SK-N-SH treated with all-trans-retinoic acid at 6 μM for 48 hours (cell line): ENCODE data around the gene RDH11.

Experiments used
- ATAC-seq: fragments of 200-7000 bp; cut with Tn5 transposase; 3 replicates; pipeline ENCODE4 v1.9.1; 2020; ENCODE audit warnings: mild to moderate bottlenecking, moderate library complexity
- ARNTL ChIP-seq: fragments of 450-650 bp; formaldehyde crosslinking; IDR thresholded peaks from 2 replicates; pipeline ENCODE4 v1.5.0; 2020; ENCODE audit warnings: low read depth, mild to moderate bottlenecking, moderate library complexity, borderline replicate concordance
- BACH2 ChIP-seq: fragments of 250-450 bp; sonication (Bioruptor Pico); IDR thresholded peaks from 2 replicates; pipeline ENCODE4 v1.9.0; 2021; ENCODE audit warnings: mild to moderate bottlenecking, borderline replicate concordance
- CSDC2 ChIP-seq: fragments of 250-450 bp; sonication (Bioruptor Pico); IDR thresholded peaks from 2 replicates; pipeline ENCODE4 v1.5.0; 2020; ENCODE audit warnings: mild to moderate bottlenecking, moderate library complexity
- CSRNP3 ChIP-seq: fragments of 250-450 bp; sonication (Bioruptor Pico); IDR thresholded peaks from 2 replicates; pipeline ENCODE4 v1.5.1; 2021; ENCODE audit warnings: mild to moderate bottlenecking, moderate library complexity
- ESRRG ChIP-seq: fragments of 250-450 bp; sonication (Bioruptor Pico); IDR thresholded peaks from 2 replicates; pipeline ENCODE4 v1.6.1; 2021; ENCODE audit warnings: mild to moderate bottlenecking
- ISL1 ChIP-seq: fragments of 250-450 bp; sonication (Bioruptor Pico); IDR thresholded peaks from 2 replicates; pipeline ENCODE4 v2.1.2; 2022; ENCODE audit warnings: mild to moderate bottlenecking, moderate library complexity
- OSR1 ChIP-seq: fragments of 250-450 bp; sonication (Bioruptor Pico); IDR thresholded peaks from 2 replicates; pipeline ENCODE4 v1.8.0; 2022; ENCODE audit warnings: moderate library complexity, mild to moderate bottlenecking, inconsistent platforms
- TCF4 ChIP-seq: fragments of 250-450 bp; sonication (Bioruptor Pico); IDR thresholded peaks from 2 replicates; pipeline ENCODE4 v1.8.0; 2021; ENCODE audit warnings: mild to moderate bottlenecking, moderate library complexity, borderline replicate concordance
- TOX ChIP-seq: fragments of 250-450 bp; sonication (Bioruptor Pico); IDR thresholded peaks from 2 replicates; pipeline ENCODE4 v1.8.0; 2021; ENCODE audit warnings: mild to moderate bottlenecking, moderate library complexity, borderline replicate concordance
- TSHZ2 ChIP-seq: fragments of 250-450 bp; sonication (Bioruptor Pico); IDR thresholded peaks from 2 replicates; pipeline ENCODE4 v1.5.0; 2020; ENCODE audit warnings: mild to moderate bottlenecking, moderate library complexity
- ZC3H10 ChIP-seq: fragments of 250-450 bp; sonication (Bioruptor Pico); IDR thresholded peaks from 2 replicates; pipeline ENCODE4 v1.5.1; 2021; ENCODE audit warnings: mild to moderate bottlenecking, moderate library complexity
- ZFP3 ChIP-seq: fragments of 250-450 bp; sonication (Bioruptor Pico); IDR thresholded peaks from 2 replicates; pipeline ENCODE4 v1.5.0; 2020; ENCODE audit warnings: mild to moderate bottlenecking, moderate library complexity
- ZNF565 ChIP-seq: fragments of 450-650 bp; formaldehyde crosslinking; conservative IDR thresholded peaks from 2 replicates; pipeline ENCODE4 v1.5.0; 2020; ENCODE audit warnings: low read depth, mild to moderate bottlenecking, moderate library complexity
- ZNF70 ChIP-seq: fragments of 450-650 bp; formaldehyde crosslinking; IDR thresholded peaks from 2 replicates; pipeline ENCODE4 v1.5.0; 2020; ENCODE audit warnings: mild to moderate bottlenecking, moderate library complexity

The RDH11 gene

GRCh38 chr14:67633451-67634147, 62.0 kb downstream of the RDH11 start (continued):
- TF ChIP-seq ZNF565 = no peak
- no peak for TF ChIP-seq TCF4 (CRISPR knock-in tag)
- TF ChIP-seq ESRRG (CRISPR knock-in tag) = no peak
- no peak for TF ChIP-seq ISL1

GRCh38 chr14:67630938-67631337, 64.6 kb downstream of the RDH11 start:
- no peak for ATAC-seq

GRCh38 chr14:67630186-67630585, 65.4 kb downstream of the RDH11 start:
- TF ChIP-seq CSRNP3 (no peak), CSDC2 (CRISPR knock-in tag) (no peak), TOX (CRISPR knock-in tag) (no peak)
- ATAC-seq = no peak

More at GRCh38 chr14:67630938-67631337, 64.6 kb downstream of the RDH11 start:
- TF ChIP-seq ISL1 (no peak), ZNF565 (no peak), ZC3H10 (CRISPR knock-in tag) (no peak), ZFP3 (CRISPR knock-in tag) (no peak), ESRRG (CRISPR knock-in tag) (no peak), ARNTL (no peak)

- TF ChIP-seq ZNF565 = no peak
- no peak for TF ChIP-seq CSRNP3
- no peak for TF ChIP-seq TOX (CRISPR knock-in tag)
- TF ChIP-seq ARNTL = no peak
- no peak for TF ChIP-seq ESRRG (CRISPR knock-in tag)
- TF ChIP-seq ISL1 = no peak
- TF ChIP-seq ZNF70 (CRISPR knock-in tag) = no peak
- no peak for TF ChIP-seq OSR1 (CRISPR knock-in tag)
- TF ChIP-seq TSHZ2 = no peak
- no peak for TF ChIP-seq TCF4 (CRISPR knock-in tag)
- no peak for TF ChIP-seq BACH2 (CRISPR knock-in tag)
- ATAC-seq = no peak
These were observed 68.0 kb downstream of the RDH11 start for GRCh38 chr14:67627519-67627918.
